ENCODE data around the gene XRCC3.

- TF ChIP-seq EP300 (IDR thresholded peaks at IDR 0.05) (no peak), POLR2A (IDR thresholded peaks at IDR 0.05) (no peak)
Measured at GRCh38 chr14:103735815-103736545, 20.7 kb upstream of the XRCC3 start.
